Ascending aorta (tissue), 2 donors: ENCODE results near the gene LRRC17. TPM values are rescaled to one million over a fixed set of nuclear protein-coding genes. Genes with fewer than 3 reads are reported as not detected.

Experiments
- DNase-seq, 2 donors: peaks; one replicate each; pipeline ENCODE4 v3.0.0-alpha.2; 2019; ENCODE audit warnings: low spot score in 2 of 2
- H3K27ac ChIP-seq, 2 donors: fragments of 200-600 bp; sonication (generic); one replicate each; pipeline ENCODE4 v1.5.1; 2016 to 2017; ENCODE audit warnings: mild to moderate bottlenecking in 1 of 2
- H3K27me3 ChIP-seq: fragments of 200-600 bp; sonication (generic); one replicate; pipeline ENCODE4 v1.5.1; 2017
- H3K36me3 ChIP-seq, 2 donors: fragments of 200-600 bp; sonication (generic); one replicate each; pipeline ENCODE4 v1.5.1; 2016
- H3K4me1 ChIP-seq, 2 donors: fragments of 200-600 bp; sonication (generic); one replicate each; pipeline ENCODE4 v1.5.1; 2016 to 2017; ENCODE audit warnings: mild to moderate bottlenecking in 1 of 2
- H3K4me3 ChIP-seq, 2 donors: fragments of 200-600 bp; sonication (generic); one replicate each; pipeline ENCODE4 v1.5.1; 2016 to 2017; ENCODE audit warnings: mild to moderate bottlenecking in 1 of 2
- H3K9me3 ChIP-seq, 2 donors: fragments of 200-600 bp; sonication (generic); one replicate each; pipeline ENCODE4 v1.5.1; 2016
- intact Hi-C: fragments of 100-400 bp; cut with DNase I; formaldehyde crosslinking; loops from one replicate; pipeline ENCODE4 v1.15.1; 2023
- total RNA-seq: library from RNA; depleted of rRNA; stranded (reverse); fragments of >200 nt; gene quantifications from one replicate; pipeline ENCODE4 v1.1.0, GENCODE V29; 2016
- TF ChIP-seq, protein P1 (sequence below), 3 experiments: fragments of 200-600 bp in 2 of 3; fragments of 450-650 bp in 1 of 3; sonication (generic) in 2 of 3; IDR thresholded peaks; one replicate each; pipeline ENCODE4 v1.5.1; 2016 to 2019; ENCODE audit warnings: antibody characterized with exemption in 3 of 3, mild to moderate bottlenecking in 1 of 3, moderate library complexity in 1 of 3

Gene LRRC17
- total RNA-seq, 1 donor from 2014 or later = 10.5 TPM

- intact Hi-C loops = loop anchor here (1.0 to 5.0 kb wide), 2 partner anchors 20 to 180 kb away; partner anchors contain the start of gene FBXL13
- Histone ChIP-seq H3K4me3 (no peak overlapping the region), H3K9me3 (no peaks in the 10 kb centered on the region), H3K27ac (peak overlapping the region; percentile 20 to 77), H3K4me1 (peaks cover 9 to 63% of the 10 kb centered on the region in 2 donors), H3K36me3 (no peaks in the 10 kb centered on the region), H3K27me3 (no peaks in the 10 kb centered on the region)
- DNase-seq = no peak
- TF ChIP-seq, protein P1, sequence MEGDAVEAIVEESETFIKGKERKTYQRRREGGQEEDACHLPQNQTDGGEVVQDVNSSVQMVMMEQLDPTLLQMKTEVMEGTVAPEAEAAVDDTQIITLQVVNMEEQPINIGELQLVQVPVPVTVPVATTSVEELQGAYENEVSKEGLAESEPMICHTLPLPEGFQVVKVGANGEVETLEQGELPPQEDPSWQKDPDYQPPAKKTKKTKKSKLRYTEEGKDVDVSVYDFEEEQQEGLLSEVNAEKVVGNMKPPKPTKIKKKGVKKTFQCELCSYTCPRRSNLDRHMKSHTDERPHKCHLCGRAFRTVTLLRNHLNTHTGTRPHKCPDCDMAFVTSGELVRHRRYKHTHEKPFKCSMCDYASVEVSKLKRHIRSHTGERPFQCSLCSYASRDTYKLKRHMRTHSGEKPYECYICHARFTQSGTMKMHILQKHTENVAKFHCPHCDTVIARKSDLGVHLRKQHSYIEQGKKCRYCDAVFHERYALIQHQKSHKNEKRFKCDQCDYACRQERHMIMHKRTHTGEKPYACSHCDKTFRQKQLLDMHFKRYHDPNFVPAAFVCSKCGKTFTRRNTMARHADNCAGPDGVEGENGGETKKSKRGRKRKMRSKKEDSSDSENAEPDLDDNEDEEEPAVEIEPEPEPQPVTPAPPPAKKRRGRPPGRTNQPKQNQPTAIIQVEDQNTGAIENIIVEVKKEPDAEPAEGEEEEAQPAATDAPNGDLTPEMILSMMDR (IDR thresholded peaks at IDR 0.05) = no peak
Measured at GRCh38 chr7:102892631-102893278, 20.0 kb upstream of the LRRC17 start.

DNA sequence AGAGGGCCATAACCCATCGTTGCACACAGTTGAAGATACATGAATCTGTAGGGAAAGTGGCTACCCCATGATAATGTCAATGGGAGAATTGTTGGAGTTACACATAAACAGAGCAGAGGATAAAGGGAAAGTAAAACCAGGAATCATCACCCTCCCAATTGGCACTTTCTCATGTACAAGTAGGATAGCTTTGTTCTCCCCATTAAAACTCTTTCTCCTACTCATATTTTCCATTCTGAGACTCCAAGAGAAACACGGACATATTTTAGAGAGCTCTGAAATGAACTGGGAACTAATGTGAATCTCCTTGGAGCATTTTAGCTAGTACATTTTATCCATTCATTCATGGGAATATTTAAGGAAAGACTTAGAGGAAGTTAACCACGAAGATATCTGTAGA lies 17.2 kb upstream of the LRRC17 start:
- Histone ChIP-seq H3K27ac (peak overlapping the region; percentile 75 to 77), H3K27me3 (no peaks in the 10 kb centered on the region), H3K4me1 (peaks cover 4 to 64% of the 10 kb centered on the region in 2 donors), H3K9me3 (no peaks in the 10 kb centered on the region), H3K36me3 (no peaks in the 10 kb centered on the region), H3K4me3 (no peak overlapping the region)
- intact Hi-C loops = loop anchor here (2.0 kb wide), 1 partner anchor 19 kb away; no protein-coding TSS in a partner anchor
- no peak for DNase-seq
- TF ChIP-seq, protein P1 (IDR thresholded peaks at IDR 0.05) = no peak

DNA sequence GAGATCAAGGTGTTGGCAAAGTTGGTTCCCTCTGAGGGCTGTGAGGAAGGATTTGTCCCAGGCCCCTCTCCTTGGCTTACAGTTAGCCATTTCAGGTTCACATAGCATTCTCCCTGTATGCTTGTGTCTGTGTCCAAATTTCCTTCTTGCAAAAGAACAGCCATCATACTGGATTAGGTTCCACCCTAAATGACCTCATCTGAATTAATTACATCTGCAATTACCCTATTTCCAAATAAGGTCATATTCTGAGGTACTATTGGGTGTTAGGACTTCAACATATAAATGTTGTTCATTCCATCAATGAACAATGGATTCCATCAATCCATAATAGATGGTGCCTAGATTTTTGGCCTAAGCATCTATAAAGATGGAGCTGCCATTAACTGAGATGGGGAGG lies 16.2 kb upstream of the LRRC17 start:
- intact Hi-C loops = no loop called here

GRCh38 chr7:102897211-102897631 lies 15.6 kb upstream of the LRRC17 start:
- H3K9me3 ChIP-seq = no peaks in the 10 kb centered on the region
- intact Hi-C loops = no loop called here
- no peaks in the 10 kb centered on the region for H3K36me3 ChIP-seq
- H3K4me1 ChIP-seq = peaks cover 4 to 54% of the 10 kb centered on the region in 2 donors
- peak overlapping the region; percentile 75 to 77 for H3K27ac ChIP-seq
- TF ChIP-seq, protein P1 (IDR thresholded peaks at IDR 0.05) = no peak
- no peaks in the 10 kb centered on the region for H3K27me3 ChIP-seq
- no peak for DNase-seq
- H3K4me3 ChIP-seq = no peak overlapping the region

More for the DNA sequence above, 16.2 kb upstream of the LRRC17 start:
- Histone ChIP-seq H3K4me1 (peaks cover 4 to 57% of the 10 kb centered on the region in 2 donors), H3K4me3 (no peak overlapping the region), H3K9me3 (no peaks in the 10 kb centered on the region), H3K27me3 (no peaks in the 10 kb centered on the region), H3K36me3 (no peaks in the 10 kb centered on the region), H3K27ac (peak overlapping the region; percentile 75 to 77)
- no peak for DNase-seq
- TF ChIP-seq, protein P1 (IDR thresholded peaks at IDR 0.05) = no peak

DNA sequence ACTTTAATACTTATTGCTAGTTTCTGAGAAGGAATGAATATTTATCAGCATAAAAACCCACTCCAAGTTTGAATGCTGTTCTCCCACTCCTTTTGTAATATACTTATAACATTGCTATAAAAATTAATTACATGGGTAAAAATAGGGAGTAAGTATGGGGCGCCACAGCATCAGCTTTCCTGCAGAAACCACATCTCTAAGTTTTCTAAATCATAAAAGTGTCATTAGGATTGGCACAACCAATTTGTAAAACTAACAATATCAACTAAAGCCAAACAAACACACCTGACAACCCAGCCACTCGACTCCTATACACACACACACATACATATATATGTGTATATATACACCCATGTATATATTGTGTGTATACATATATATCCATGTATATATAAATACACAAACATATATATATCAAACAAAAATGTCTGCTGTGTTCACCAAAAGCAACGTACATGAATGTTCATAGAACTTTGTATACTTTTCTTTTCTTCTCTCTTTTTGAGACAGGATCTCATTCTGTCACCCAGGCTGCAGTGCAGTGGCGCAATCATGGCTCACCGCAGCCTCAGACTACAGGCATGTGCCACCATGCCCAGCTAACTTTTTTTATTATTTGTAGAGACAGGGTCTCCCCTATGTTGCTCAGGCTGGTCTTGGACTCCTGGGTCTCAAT lies 14.8 kb upstream of the LRRC17 start:
- no peak overlapping the region for H3K4me3 ChIP-seq
- H3K27ac ChIP-seq = peak overlapping the region; percentile 75 to 77
- intact Hi-C loops = no loop called here
- no peaks in the 10 kb centered on the region for H3K9me3 ChIP-seq
- TF ChIP-seq, protein P1 (IDR thresholded peaks at IDR 0.05) = no peak
- no peaks in the 10 kb centered on the region for H3K36me3 ChIP-seq
- no peaks in the 10 kb centered on the region for H3K27me3 ChIP-seq
- no peak for DNase-seq
- peaks cover 4 to 46% of the 10 kb centered on the region in 2 donors for H3K4me1 ChIP-seq
